GM21528 (cell line): ENCODE data around the gene NIPA2.

ENCODE experiments used
- ATAC-seq: cut with Tn5 transposase; IDR thresholded peaks from one replicate; pipeline ENCODE4 v1.9.1; 2021; ENCODE audit warnings: mild to moderate bottlenecking, moderate library complexity; ENCODE audit not compliant: unreplicated experiment, low FRiP score

The NIPA2 gene

DNA sequence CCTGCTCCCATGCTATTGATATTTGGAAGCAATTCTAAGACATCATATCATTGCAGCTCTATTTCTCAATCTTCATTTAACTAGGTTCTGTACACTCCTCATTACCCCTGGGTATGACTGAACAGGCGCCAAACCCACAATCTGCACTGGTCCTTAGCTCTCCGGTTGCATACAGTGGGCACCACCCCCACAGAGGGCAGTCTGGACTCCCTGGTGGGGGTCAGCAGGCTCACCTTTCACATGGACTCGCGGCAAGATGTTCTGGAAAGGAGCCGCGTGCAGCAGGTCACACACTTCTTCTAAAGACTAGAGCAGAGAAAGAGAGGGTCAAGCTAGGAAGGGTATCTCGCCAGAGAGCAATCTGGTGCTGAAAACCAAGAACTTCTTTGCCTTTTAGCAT, 36.5 kb downstream of the NIPA2 start:
- no peak for ATAC-seq

DNA sequence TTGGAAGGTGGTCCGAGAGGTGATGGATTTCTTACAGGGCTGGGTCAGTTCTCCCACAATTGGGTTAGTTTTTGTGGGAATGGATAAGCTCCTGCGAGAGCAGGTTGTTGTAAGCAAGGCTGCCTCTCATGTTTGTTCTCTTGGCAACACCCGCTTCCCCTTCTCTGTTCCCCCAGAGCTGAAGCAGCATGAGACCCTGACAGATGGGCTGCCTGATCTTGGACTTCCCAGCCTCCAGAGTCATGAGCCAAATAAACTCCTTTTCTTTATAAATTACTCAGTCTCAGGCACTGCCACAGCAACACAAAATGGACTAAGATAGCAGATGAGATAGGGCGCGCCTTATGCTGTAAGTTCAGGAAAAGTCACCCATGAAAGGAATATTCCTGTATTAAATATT, 38.7 kb downstream of the NIPA2 start:
- ATAC-seq: no peak

DNA sequence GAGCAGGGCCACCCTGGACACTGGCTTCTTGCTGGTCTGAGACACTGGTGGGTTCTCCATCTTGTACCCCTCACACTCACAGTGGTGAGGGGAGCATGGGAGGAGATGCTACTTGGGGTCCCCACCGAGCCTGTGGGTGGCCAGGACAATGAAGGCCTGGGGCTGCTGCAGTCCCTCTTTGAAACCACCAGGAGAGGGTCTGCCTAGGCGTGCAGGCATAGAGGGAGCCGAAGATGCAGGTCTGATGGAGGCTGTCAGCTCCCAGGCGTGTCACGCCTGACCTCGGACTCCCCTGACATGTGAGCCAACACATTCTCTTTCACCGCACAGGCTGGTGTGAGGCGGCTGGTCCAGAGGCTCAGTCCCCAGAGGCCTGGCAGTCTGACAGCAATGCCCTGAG, 39.1 kb downstream of the NIPA2 start:
- ATAC-seq: no peak

DNA sequence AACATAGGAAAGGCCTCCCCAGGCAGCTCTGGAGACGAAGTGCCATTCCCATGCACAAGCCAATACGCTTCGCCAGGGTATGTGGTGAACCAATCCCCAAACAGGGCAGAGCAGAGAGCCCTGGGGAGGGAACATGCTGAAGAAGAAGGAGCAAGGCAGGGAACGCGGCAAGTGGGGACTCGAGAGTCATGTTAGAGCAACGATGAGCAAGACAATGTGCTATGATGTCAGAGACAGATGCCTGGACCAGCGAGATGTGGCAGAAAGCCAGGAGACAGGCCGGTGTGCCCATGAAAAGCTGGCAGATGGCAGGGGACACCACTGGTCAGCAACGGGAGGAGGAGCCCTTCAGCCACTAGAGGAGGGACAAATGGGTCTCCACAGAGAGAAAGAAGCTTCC, 39.6 kb downstream of the NIPA2 start:
- ATAC-seq: no peak

DNA sequence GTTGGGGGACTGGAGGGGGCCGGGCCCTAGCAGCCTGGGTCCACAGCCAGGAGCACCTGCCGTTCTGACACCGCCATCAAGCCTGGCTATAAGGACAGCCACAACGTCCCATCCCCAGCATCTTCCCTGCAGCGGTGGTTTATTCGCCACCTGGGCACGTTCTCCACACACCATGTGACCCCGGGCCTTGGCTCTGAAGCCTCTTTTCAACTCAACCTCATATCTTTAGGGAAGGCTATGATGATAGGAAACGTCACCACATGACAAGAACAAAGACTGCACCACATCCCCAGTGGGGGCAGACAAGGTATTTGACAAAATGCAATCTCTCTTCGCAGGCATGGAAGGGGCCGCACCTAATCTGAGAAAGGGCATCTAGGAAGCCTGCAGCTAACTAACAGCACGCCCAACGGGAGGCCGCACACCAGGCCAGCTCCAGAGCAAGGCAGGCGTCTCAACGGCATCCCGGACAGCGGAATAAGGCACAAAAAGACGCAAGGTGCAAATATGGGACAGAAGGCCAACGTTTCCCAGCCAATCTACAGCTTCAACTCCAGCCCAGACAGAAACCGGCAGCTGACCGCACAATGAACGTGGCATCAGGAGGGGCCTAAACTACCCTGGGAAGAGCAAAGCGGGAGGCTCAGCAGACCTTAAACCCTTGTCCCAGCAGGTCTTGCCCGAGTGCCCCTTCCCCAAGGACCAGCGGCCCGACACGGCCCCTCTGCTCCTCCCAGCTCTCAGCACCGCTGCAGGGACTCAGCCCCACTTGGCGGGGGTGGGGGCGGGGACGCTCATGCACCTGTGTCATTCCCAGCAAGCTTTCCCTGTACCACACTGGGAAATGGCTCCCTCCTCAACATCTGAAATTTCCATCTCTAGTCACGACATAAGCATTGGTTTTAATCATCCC, 41.9 kb downstream of the NIPA2 start:
- ATAC-seq: no peak

DNA sequence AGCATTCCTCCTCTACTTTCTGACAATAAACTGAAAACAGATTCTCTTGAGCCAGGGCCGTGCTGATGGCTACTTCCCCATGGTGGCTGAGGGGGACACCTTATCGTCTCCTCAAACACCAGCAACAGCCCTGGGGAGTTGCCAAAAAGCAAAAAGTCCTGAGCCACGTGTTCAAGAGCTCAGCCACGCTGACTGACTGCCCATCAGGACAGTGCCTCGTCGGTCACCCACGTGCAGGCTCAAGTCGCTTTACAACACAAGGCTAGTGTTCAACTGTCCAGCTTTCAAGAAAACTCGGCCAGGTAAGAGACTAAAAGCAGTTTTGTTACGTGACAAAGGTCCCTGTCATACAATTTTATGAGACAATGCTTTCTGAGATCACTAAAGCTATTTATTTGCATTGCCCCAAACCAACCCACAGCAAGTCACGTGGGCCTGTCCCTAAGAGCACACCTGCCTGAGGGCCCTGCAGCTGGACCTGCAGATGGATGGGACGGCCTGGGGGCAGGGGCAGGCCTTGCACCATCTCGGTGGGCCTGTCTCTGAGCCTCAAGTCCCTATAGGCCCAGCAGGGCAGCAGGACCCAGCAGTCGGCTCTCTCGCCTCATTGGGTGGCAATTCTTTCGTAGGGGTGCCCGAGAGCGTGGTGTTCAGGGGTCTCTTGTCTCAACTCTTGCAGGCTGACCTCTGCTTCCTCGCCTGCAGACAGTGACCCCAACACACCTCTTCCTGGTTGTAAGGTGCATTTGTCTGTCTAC, 42.7 kb downstream of the NIPA2 start:
- ATAC-seq: no peak

DNA sequence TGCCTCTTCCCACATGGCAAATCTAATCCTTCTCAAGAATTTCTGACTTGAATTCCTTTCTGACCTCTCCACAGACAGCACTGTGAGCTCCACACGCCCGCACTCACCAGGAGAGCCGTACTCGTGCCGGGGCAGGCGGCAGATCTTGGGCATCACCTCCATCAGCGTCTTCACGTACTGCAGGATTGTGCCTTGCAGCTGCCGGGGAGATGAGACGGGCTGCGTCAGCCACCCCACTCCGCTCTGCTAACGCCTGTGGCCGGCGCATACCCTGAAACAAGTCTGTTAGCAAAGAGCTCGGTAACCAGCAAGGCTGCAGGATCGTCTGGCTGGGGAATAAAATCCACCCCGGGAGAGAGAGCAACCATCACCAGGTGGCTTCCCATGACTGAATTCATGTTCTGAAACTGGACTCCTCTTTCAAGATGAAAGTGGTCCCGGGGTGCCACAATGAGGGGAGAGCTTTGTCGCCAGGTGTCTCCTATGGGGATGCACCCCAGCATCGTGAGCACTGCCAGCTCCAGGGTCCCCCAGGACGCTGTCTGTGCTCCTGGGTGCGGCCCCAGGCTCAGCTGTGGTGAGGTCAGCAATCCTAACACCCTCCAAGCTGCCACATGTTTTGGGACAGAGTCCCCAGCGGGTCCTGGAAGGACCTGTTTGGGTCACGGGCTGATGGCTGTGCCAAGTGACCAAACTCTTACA, 43.4 kb downstream of the NIPA2 start:
- no peak for ATAC-seq

DNA sequence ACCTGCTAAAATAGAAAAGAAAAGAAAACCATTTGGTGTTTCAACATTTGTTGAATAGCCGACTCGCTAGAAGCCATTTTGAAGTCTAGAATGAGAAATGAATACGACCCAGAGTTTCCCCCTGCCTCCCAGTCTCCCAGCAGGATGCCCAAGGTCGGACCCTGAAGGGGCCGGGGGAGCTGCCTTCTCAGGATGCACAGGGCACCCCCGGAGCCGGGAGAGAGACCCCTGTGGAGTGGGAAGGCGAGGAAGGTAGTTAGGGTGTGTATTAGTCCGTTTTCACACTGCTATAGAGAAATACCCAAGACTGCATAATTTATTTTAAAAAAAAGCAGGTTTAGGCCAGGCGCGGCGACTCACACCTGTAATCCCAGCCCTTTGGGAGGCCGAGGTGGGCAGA, 44.7 kb downstream of the NIPA2 start:
- no peak for ATAC-seq

DNA sequence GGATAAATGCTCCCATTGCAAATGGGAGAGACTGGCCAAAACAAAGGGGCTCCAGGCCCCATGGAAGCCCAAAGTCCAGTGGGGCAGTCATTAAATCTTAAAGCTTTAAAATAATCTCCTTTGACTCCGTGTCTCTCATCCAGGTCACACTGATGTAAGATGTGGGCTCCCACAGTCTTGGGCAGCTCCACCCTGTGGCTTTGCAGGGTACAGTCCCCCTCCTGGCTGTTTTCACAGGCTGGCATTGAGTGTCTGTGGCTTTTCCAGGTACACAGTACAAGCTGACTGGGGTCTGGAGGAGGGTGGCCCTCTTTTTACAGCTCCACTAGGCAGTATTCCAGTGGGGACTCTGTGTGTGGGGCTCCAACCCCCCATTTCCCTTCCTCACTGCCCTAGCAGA, 45.9 kb downstream of the NIPA2 start:
- no peak for ATAC-seq

DNA sequence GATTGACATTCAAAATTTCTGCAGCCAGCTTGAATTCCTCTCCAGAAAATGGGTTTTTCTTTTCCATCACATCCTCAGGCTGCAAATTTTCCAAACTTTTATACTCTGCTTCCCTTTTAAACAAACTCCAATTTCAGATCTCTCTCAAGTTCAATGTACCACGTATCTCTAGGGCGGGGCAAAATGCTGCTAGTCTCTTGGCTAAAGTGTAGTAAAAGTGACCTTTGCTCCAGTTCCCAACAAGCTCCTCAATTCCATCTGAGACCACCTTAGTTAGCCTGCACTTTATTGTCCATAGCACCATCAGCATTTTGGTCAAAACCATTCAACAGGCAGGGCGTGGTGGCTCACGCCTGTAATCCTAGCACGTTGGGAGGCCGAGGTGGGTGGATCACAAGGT, 46.7 kb downstream of the NIPA2 start:
- no peak for ATAC-seq

DNA sequence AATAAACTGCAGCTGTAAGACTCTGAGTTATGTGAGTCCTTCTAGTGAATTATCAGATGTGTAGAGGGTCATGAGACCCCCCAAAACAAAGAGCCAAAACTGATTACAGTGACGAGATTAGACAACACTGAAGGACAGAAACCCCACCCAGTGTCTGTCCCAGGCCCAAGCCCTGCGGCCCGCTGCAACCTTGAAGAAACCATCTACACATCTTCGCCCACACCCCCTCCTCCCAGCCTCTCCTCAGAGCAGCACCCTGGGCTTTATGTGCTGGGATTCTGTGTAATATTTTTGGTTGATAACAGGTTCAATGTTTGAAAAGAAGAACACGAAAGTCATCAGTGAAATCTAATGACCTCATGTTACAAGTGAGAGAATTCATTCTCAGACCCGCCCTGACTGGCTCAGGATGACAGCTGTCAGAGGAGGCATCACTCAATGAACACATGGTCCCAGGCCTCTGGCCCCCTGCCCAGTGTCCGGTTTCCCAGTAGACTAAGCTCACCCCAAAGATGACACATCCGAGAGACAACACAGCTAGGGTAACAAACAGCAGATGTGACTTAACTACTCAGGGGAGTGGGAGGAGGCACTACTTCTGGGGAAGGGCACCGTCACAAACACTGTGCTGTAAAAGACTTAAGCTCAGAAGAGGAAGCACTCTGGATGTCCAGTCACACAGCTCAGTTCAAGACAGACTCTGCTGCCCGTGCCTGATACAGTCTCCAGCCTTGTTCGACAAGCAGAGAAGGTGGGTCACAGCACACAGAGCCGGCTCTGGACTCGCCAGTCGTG, 48.9 kb downstream of the NIPA2 start:
- ATAC-seq: no peak

DNA sequence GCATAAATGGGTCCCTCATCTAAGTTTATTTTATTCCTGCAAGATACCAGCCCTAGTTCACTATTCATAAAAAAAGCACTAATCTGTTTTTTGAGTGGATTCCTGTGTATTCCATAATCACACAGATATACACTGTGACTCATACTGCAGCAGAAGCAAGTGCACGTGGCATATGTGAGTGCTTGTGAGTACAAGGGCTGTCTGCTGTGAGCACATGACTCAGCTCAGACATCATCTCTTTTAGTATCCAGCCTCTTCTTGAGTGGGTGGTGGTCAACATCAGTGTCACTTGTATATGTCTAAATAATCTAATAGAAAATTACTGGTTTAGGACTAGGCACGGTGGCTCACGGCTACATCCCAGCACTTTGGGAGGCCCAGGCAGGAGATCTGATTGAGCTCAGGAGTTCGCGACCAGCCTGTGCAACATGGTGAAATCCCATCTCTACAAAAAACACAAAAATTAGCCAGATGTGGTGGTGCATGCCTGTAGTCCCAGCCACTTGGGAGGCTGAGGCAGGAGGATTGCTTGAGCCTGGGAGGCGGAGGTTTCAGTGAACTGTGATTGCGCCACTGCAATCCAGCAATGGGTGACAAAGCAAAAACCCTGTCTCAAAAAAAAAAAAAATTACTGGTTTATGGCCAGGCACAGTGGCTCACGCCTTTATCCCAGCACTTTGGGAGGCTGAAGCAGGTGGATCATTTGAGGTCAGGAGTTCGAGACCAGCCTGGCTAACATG, 49.8 kb downstream of the NIPA2 start:
- no peak for ATAC-seq

DNA sequence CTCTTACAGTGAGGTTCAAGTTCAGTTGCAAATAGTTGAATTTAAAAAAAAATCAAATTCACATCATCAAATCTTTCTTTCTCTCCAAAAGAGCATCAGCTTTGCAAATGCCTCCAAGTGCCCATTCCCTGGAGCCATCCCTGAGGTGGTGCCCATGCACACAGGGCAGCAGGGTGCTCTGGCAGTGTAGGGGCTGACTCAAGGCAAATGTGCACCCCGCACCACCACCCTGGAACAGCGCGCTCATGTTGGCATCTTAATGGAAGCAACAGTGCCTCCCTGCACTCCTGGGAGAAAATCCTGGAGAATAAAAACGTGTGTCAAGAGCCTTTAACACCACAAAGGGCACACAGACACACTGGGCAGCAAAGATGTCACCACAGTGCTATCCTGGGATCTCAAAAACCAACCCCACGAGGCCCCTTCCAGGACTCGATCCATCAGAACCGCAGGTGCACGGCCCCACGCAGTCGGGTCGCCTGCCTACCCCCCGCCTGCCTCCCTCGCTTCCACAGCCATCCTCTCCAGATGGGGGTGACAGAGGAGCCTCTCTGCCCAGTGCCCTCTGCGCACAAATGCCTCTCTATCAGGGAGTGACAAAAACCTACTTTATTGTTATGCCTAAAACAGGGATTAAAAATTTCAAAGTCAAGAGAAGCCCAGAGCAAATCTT, 50.8 kb downstream of the NIPA2 start:
- ATAC-seq: no peak

DNA sequence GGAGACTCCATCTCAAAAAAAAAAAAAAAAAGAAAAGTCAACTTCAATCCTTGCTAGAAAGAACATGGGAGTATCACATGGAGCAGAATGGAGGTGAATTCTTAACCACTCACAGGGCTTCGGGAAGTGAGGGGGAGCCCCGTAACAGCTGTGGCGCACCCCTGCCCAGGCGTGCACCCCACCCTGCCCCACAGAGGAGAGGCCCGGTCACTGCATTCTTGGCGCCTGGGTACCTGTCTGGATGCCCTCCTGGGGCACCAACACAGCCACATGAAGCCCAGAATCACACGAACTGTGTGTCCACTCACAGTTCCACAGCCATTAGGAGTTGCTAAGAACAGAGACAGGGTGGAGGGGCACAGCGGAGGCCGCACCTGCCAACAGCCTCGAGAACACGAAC, 51.8 kb downstream of the NIPA2 start:
- ATAC-seq: no peak

DNA sequence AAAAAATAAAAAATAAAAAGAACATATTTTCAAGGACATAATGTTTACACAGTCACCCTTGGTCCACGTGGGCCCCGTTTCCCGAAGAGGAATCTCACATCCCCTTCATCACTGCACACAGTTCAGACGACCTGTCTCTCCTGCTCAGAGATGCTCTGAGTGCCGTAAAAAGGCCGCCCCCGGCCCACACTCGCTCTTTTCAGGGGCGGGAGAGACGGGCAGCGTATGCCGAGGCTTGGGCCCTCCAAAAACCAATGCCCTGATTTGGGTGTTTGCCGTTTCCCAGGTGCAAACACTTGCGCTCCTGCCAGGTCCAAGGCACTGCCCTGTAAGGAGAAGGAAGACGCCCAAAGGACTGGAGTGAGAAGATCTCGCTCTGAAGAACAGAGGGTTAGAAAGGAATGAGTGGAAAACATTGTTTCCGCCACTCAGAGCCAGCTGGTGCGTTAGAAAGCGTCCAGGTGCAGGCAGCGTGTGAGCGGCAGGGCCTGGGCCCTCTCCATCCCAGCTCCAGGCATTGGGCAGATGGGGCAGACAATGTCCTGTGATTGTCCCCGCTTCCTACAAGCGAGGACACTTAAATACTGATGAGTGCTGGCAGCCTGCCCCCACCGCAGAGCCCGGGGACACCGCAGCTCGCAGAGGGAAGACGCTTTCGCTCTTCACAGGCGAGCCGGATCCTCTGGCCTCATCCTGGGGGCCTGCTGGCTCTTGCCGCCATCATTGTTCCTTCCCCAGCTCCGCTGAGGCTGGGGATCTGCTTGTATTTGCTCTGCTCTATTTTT, 53.2 kb downstream of the NIPA2 start:
- no peak for ATAC-seq

DNA sequence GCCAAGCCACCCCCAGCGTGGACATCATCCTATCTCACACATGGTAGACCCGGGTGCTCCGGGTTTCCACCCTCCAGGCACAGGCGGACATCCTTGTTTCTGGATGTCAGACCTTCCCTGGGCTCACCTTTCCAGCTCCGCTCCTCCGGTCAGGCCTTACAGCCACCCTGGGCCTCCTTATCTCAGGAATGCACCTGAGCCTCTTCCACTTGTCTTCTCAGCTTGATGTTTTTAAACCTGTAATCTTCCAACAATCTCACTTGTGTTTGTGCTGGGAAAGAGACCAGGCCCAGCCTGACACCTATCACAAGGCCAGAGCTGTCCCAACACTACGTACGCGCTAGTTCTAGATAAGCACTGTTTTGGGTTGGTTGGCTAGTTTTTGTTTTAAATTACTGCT, 53.9 kb downstream of the NIPA2 start:
- ATAC-seq: no peak

DNA sequence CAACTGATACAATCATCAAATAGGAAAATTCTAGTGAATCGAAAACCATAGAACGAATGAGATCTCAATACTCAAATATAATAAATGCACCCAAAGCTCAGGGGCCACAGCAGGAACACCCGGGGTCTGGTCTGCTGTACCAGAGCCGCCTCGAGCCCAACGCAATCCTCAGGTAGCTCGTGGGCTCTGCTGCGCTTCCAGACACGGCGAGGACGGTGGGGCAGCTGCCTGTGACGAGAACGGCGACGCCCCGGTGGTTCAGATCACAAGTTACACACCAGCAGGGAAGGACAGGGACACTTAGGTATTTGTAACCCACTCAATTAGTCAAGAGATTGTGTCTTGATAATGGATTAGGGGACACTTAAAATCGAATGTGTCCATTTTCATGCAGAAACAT, 54.6 kb downstream of the NIPA2 start:
- no peak for ATAC-seq

DNA sequence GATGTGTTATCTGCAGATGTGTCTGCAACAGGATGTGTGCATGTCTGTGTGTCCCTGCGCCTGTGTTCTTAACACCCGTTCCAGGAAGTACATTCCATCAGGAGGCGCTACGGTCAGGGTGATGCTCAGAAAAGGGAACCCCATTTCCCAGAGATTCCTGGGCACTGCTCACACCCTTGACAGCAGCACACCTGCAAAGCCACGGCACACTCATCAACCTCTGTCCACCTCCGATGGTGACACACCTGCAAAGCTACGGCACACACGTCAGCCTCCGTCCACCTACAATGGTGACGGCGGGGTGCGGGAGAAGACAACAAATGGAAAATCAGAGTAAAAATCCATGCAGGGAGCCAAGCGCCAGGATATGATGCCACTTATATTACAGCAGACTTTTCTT, 55.4 kb downstream of the NIPA2 start:
- no peak for ATAC-seq
